ENCODE results near the gene OLA1. TPM values are rescaled to one million over a fixed set of nuclear protein-coding genes. Genes with fewer than 3 reads are reported as not detected.

The OLA1 gene
- total and polyA plus RNA-seq, 2 of the 13 experiments (the other 11 are each of a cell fraction or from before 2014, with no cell fraction given), result 153 to 241 TPM

DNA sequence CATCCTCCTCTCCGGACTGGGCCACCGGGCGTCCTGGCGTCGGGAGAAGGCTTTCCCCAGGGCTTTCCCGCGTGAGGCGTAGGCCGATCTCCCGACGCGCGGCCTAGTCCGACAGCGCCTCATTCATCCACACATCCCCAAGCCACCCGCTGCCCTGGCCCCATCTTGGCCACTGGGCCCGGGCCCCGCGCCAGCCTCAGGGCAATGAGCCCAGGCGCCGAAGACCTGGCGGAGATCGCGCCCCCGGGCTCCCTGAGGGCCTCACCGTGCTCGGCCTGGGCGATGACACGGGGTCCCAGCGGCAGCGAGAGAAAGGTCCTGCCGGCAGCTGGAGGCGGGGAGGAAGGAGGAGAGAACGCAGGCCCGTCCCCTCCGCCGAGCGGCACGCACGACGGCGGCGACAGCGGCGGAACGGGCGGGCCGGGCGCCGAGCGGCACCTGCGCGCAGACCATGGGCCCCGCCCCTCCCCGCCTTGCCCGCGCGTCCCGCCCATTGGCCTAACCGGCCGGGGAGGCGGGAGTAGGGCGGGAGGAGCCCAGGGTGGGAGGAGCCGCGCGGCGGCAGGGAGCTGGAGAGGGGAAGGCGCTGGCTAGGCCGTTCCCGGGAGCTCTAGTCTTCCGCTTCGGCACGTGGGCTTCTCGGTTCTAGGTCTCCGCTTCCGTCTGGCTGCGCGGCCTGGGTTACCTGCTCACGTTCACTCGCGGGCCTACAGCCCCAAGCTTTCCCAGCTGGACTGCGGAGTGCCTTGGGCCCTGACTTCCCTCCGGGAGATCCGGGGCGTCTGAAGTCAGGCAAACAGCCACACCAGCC, at the start of gene OLA1 (continued):
- TF ChIP-seq, protein P1, sequence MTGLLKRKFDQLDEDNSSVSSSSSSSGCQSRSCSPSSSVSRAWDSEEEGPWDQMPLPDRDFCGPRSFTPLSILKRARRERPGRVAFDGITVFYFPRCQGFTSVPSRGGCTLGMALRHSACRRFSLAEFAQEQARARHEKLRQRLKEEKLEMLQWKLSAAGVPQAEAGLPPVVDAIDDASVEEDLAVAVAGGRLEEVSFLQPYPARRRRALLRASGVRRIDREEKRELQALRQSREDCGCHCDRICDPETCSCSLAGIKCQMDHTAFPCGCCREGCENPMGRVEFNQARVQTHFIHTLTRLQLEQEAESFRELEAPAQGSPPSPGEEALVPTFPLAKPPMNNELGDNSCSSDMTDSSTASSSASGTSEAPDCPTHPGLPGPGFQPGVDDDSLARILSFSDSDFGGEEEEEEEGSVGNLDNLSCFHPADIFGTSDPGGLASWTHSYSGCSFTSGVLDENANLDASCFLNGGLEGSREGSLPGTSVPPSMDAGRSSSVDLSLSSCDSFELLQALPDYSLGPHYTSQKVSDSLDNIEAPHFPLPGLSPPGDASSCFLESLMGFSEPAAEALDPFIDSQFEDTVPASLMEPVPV (CRISPR knock-in tag; IDR thresholded peaks at IDR 0.05), result peak; percentile 82
- TF ChIP-seq NFYB (CRISPR knock-in tag; IDR thresholded peaks at IDR 0.05) (peak; percentile 76), NCOA5 (CRISPR knock-in tag; IDR thresholded peaks at IDR 0.05) (no peak), PRMT3 (CRISPR knock-in tag; IDR thresholded peaks at IDR 0.05; ENCODE audit: borderline replicate concordance, low read depth) (0 out of 2 replicates have a peak, but pooled peaks have one; percentile 68), ZNF782 (CRISPR knock-in tag; IDR thresholded peaks at IDR 0.05; ENCODE audit: borderline replicate concordance) (peak; percentile 90; the same call in 1 of the 2 replicates), TCF7 (IDR thresholded peaks at IDR 0.05; ENCODE audit: low read depth) (no peak), LCORL (IDR thresholded peaks at IDR 0.05) (peak; percentile 89), LCORL (CRISPR knock-in tag; IDR thresholded peaks at IDR 0.05) (peak; percentile 74), YY1 (IDR thresholded peaks at IDR 0.05; ENCODE audit: insufficient read depth, insufficient replicate concordance, low read depth, low read length) (peak; percentile 51), NR2F2 (IDR thresholded peaks at IDR 0.05; ENCODE audit: borderline replicate concordance, low read depth) (peak; percentile 57; the same call in 1 of the 2 replicates), ZFX (CRISPR knock-in tag; IDR thresholded peaks at IDR 0.05; ENCODE audit: low read depth) (peak; percentile 100), ATF7 (IDR thresholded peaks at IDR 0.05) (no peak), ATF7 (CRISPR knock-in tag; IDR thresholded peaks at IDR 0.05) (peak; percentile 77; the same call in 1 of the 2 replicates), FOXK2 (IDR thresholded peaks at IDR 0.05) (no peak), CBX1 (IDR thresholded peaks at IDR 0.05; ENCODE audit: low read depth) (peak; percentile 75), ZNF317 (CRISPR knock-in tag; IDR thresholded peaks at IDR 0.05) (peak; percentile 56), KLF6 (CRISPR knock-in tag; IDR thresholded peaks at IDR 0.05) (peak; percentile 76), TSC22D2 (CRISPR knock-in tag; IDR thresholded peaks at IDR 0.05; ENCODE audit: borderline replicate concordance) (0 out of 2 replicates have a peak, but pooled peaks have one; percentile 48)
- TF ChIP-seq, protein P2, sequence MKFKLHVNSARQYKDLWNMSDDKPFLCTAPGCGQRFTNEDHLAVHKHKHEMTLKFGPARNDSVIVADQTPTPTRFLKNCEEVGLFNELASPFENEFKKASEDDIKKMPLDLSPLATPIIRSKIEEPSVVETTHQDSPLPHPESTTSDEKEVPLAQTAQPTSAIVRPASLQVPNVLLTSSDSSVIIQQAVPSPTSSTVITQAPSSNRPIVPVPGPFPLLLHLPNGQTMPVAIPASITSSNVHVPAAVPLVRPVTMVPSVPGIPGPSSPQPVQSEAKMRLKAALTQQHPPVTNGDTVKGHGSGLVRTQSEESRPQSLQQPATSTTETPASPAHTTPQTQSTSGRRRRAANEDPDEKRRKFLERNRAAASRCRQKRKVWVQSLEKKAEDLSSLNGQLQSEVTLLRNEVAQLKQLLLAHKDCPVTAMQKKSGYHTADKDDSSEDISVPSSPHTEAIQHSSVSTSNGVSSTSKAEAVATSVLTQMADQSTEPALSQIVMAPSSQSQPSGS (CRISPR knock-in tag; IDR thresholded peaks at IDR 0.05), result peak; percentile 36; the same call in 1 of the 2 replicates
- TF ChIP-seq, protein P3, sequence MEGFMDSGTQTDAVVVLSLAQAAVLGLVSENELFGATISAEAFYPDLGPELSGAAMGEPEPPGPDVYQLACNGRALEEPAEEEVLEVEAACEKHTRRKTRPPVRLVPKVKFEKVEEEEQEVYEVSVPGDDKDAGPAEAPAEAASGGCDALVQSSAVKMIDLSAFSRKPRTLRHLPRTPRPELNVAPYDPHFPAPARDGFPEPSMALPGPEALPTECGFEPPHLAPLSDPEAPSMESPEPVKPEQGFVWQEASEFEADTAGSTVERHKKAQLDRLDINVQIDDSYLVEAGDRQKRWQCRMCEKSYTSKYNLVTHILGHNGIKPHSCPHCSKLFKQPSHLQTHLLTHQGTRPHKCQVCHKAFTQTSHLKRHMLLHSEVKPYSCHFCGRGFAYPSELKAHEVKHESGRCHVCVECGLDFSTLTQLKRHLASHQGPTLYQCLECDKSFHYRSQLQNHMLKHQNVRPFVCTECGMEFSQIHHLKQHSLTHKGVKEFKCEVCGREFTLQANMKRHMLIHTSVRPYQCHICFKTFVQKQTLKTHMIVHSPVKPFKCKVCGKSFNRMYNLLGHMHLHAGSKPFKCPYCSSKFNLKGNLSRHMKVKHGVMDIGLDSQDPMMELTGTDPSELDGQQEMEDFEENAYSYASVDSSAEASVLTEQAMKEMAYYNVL (CRISPR knock-in tag; IDR thresholded peaks at IDR 0.05; ENCODE audit: borderline replicate concordance), result no peak; the same call in 1 of the 2 replicates
- TF ChIP-seq, protein P4, sequence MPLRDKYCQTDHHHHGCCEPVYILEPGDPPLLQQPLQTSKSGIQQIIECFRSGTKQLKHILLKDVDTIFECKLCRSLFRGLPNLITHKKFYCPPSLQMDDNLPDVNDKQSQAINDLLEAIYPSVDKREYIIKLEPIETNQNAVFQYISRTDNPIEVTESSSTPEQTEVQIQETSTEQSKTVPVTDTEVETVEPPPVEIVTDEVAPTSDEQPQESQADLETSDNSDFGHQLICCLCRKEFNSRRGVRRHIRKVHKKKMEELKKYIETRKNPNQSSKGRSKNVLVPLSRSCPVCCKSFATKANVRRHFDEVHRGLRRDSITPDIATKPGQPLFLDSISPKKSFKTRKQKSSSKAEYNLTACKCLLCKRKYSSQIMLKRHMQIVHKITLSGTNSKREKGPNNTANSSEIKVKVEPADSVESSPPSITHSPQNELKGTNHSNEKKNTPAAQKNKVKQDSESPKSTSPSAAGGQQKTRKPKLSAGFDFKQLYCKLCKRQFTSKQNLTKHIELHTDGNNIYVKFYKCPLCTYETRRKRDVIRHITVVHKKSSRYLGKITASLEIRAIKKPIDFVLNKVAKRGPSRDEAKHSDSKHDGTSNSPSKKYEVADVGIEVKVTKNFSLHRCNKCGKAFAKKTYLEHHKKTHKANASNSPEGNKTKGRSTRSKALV (CRISPR knock-in tag; IDR thresholded peaks at IDR 0.05), result peak; percentile 85

All from HepG2 (cell line).